ENCODE results near the gene DTNB. TPM values are rescaled to one million over a fixed set of nuclear protein-coding genes. Genes with fewer than 3 reads are reported as not detected.

The DTNB gene
- total and polyA plus RNA-seq, 9 donors, result 8.0 to 24.9 (median 17.5) TPM

GRCh38 chr2:25431604-25432003 is 241.8 kb downstream of the DTNB start:
- 95 to 97% (median 95%) methylated on average over 4 of the region's 4 CpGs for WGBS, 3 donors
- TF ChIP-seq CTCF (IDR thresholded peaks at IDR 0.05), result no peak
- TF ChIP-seq POLR2A (IDR thresholded peaks at IDR 0.05), result no peak
- no peak for TF ChIP-seq EP300 (IDR thresholded peaks at IDR 0.05)

GRCh38 chr2:25430556-25430955 is 242.8 kb downstream of the DTNB start:
- no peaks in the 10 kb centered on the region for H3K27me3 ChIP-seq
- no peaks in the 10 kb centered on the region for H3K9me3 ChIP-seq
- WGBS, 3 donors, result 96 to 98% (median 97%) methylated on average over 7 of the region's 7 CpGs
- no peak for DNase-seq
- no peak overlapping the region for H3K4me3 ChIP-seq
- intact Hi-C loops (cut with DNase I), result no loop called here
- no peaks in the 10 kb centered on the region for H3K36me3 ChIP-seq
- H3K4me1 ChIP-seq (ENCODE audit: insufficient read depth), result no peaks in the 10 kb centered on the region
- TF ChIP-seq EP300 (IDR thresholded peaks at IDR 0.05) (no peak), CTCF (IDR thresholded peaks at IDR 0.05) (no peak), POLR2A (IDR thresholded peaks at IDR 0.05) (no peak)
- H3K27ac ChIP-seq, result no peak overlapping the region

More at GRCh38 chr2:25431604-25432003, 241.8 kb downstream of the DTNB start:
- intact Hi-C loops (cut with DNase I), result no loop called here
- no peak overlapping the region for H3K27ac ChIP-seq
- no peaks in the 10 kb centered on the region for H3K9me3 ChIP-seq
- H3K27me3 ChIP-seq, result no peaks in the 10 kb centered on the region
- DNase-seq, result no peak
- no peaks in the 10 kb centered on the region for H3K36me3 ChIP-seq
- no peaks in the 10 kb centered on the region for H3K4me1 ChIP-seq (ENCODE audit: insufficient read depth)
- H3K4me3 ChIP-seq, result no peak overlapping the region

GRCh38 chr2:25426326-25426725 is 247.1 kb downstream of the DTNB start:
- intact Hi-C loops (cut with DNase I), result no loop called here
- H3K36me3 ChIP-seq, result no peaks in the 10 kb centered on the region
- no peak for DNase-seq
- no peak overlapping the region for H3K27ac ChIP-seq
- no peaks in the 10 kb centered on the region for H3K27me3 ChIP-seq
- H3K9me3 ChIP-seq, result no peaks in the 10 kb centered on the region
- H3K4me1 ChIP-seq (ENCODE audit: insufficient read depth), result no peaks in the 10 kb centered on the region
- H3K4me3 ChIP-seq, result no peak overlapping the region
- no peak for TF ChIP-seq POLR2A (IDR thresholded peaks at IDR 0.05)
- TF ChIP-seq CTCF (IDR thresholded peaks at IDR 0.05), result no peak
- no peak for TF ChIP-seq EP300 (IDR thresholded peaks at IDR 0.05)
- 95 to 97% (median 96%) methylated on average over 3 of the region's 3 CpGs for WGBS, 3 donors

GRCh38 chr2:25424426-25425028 is 248.8 kb downstream of the DTNB start:
- intact Hi-C loops (cut with DNase I), result no loop called here

More at GRCh38 chr2:25424426-25425028, 248.8 kb downstream of the DTNB start:
- WGBS, 3 donors, result 94 to 95% (median 94%) methylated on average over 6 of the region's 6 CpGs
- no peak for TF ChIP-seq POLR2A (IDR thresholded peaks at IDR 0.05)
- no peak for TF ChIP-seq EP300 (IDR thresholded peaks at IDR 0.05)
- no peak for TF ChIP-seq CTCF (IDR thresholded peaks at IDR 0.05)
- Histone ChIP-seq H3K9me3 (no peaks in the 10 kb centered on the region), H3K4me1 (ENCODE audit: insufficient read depth) (no peaks in the 10 kb centered on the region), H3K36me3 (no peaks in the 10 kb centered on the region), H3K27me3 (no peaks in the 10 kb centered on the region), H3K27ac (no peak overlapping the region), H3K4me3 (no peak overlapping the region)
- no peak for DNase-seq

Measured in ovary (tissue), 9 donors.